Uterus (tissue), 4 donors: ENCODE measurements around the gene VWA8. TPM values are rescaled to one million over a fixed set of nuclear protein-coding genes. Genes with fewer than 3 reads are reported as not detected.

Experiments used
- DNase-seq, 2 donors: peaks; one replicate each; pipeline ENCODE4 v3.0.0-alpha.2; 2019 to 2020
- H3K27ac ChIP-seq, 2 donors: fragments of 200-600 bp; sonication (generic); 1 replicate in 1 of 2; 2 replicates in 1 of 2; pipeline ENCODE4 v1.5.1; 2016 to 2018
- H3K27me3 ChIP-seq, 2 donors: fragments of 200-600 bp; sonication (generic); one replicate each; pipeline ENCODE4 v1.5.1; 2018 to 2019; ENCODE audit warnings: control low read depth in 1 of 2
- H3K36me3 ChIP-seq, 2 donors: fragments of 200-600 bp; sonication (generic); one replicate each; pipeline ENCODE4 v1.5.1; 2019; ENCODE audit warnings: control low read depth in 1 of 2
- H3K4me1 ChIP-seq, 2 donors: fragments of 200-600 bp; sonication (generic); one replicate each; pipeline ENCODE4 v1.5.1; 2018 to 2019; ENCODE audit warnings: control low read depth in 1 of 2
- H3K4me3 ChIP-seq, 2 donors: fragments of 200-600 bp; sonication (generic); 1 replicate in 1 of 2; 2 replicates in 1 of 2; pipeline ENCODE4 v1.5.1; 2018 to 2019; ENCODE audit warnings: mild to moderate bottlenecking in 1 of 2
- H3K9me3 ChIP-seq, 2 donors: fragments of 200-600 bp; sonication (generic); one replicate each; pipeline ENCODE4 v1.5.1; 2019; ENCODE audit warnings: control low read depth in 1 of 2
- CTCF ChIP-seq, 4 experiments: fragments of 200-600 bp in 2 of 4; fragments of 450-650 bp in 2 of 4; sonication (generic) in 2 of 4; IDR thresholded peaks; one replicate each; pipeline ENCODE4 v1.5.1; 2016 to 2019; ENCODE audit warnings: antibody characterized with exemption in 4 of 4, mild to moderate bottlenecking in 2 of 4, moderate library complexity in 1 of 4
- POLR2A ChIP-seq, 2 donors: fragments of 450-650 bp; IDR thresholded peaks; one replicate each; pipeline ENCODE4 v1.6.1; 2016; ENCODE audit warnings: antibody characterized with exemption in 2 of 2, mild to moderate bottlenecking in 1 of 2, moderate library complexity in 1 of 2
- intact Hi-C: fragments of 100-400 bp; cut with DNase I; formaldehyde crosslinking; loops from one replicate; pipeline ENCODE4 v1.15.1; 2023; ENCODE audit warnings: low total_unique reads
- total RNA-seq, 4 donors: library from RNA; depleted of rRNA in 3 of 4; stranded (reverse); fragments of >200 nt in 3 of 4; gene quantifications; one replicate each; pipeline versions ENCODE4 v1.1.0 to v1.2.4, GENCODE V29; 2014 to 2023
- donor health status: DM: yes; HTN: yes; CAD: no.

VWA8 gene
- total RNA-seq, 4 donors from 2014 or later, result 25.6 to 59.7 (median 37.5) TPM

- H3K4me3 ChIP-seq, result no peak overlapping the region
- TF ChIP-seq CTCF (IDR thresholded peaks at IDR 0.05) (no peak), POLR2A (IDR thresholded peaks at IDR 0.05) (no peak)
- H3K9me3 ChIP-seq, result no peaks in the 10 kb centered on the region
- no peak overlapping the region for H3K27ac ChIP-seq
- H3K36me3 ChIP-seq, result no peaks in the 10 kb centered on the region
- DNase-seq, result no peak
- intact Hi-C loops, result no loop called here
- H3K27me3 ChIP-seq, result no peaks in the 10 kb centered on the region
- H3K4me1 ChIP-seq, result no peaks in the 10 kb centered on the region
These were observed 178.8 kb downstream of the VWA8 start for GRCh38 chr13:41782086-41782485.

GRCh38 chr13:41780715-41781706 is 179.9 kb downstream of the VWA8 start:
- no peaks in the 10 kb centered on the region for H3K4me1 ChIP-seq
- H3K4me3 ChIP-seq, result no peak overlapping the region
- H3K36me3 ChIP-seq, result no peaks in the 10 kb centered on the region
- no peak for TF ChIP-seq CTCF (IDR thresholded peaks at IDR 0.05)
- no peak for TF ChIP-seq POLR2A (IDR thresholded peaks at IDR 0.05)
- intact Hi-C loops, result no loop called here
- H3K9me3 ChIP-seq, result no peaks in the 10 kb centered on the region
- H3K27ac ChIP-seq, result no peak overlapping the region
- no peak for DNase-seq
- H3K27me3 ChIP-seq, result no peaks in the 10 kb centered on the region

- no peaks in the 10 kb centered on the region for H3K9me3 ChIP-seq
- H3K27me3 ChIP-seq, result no peaks in the 10 kb centered on the region
- no peak for TF ChIP-seq CTCF (IDR thresholded peaks at IDR 0.05)
- TF ChIP-seq POLR2A (IDR thresholded peaks at IDR 0.05), result no peak
- DNase-seq, result no peak
- no peak overlapping the region for H3K4me3 ChIP-seq
- intact Hi-C loops, result no loop called here
- H3K4me1 ChIP-seq, result no peaks in the 10 kb centered on the region
- no peak overlapping the region for H3K27ac ChIP-seq
- H3K36me3 ChIP-seq, result no peaks in the 10 kb centered on the region
These were observed 185.7 kb downstream of the VWA8 start for GRCh38 chr13:41775251-41775650.

GRCh38 chr13:41774605-41775218 is 186.2 kb downstream of the VWA8 start:
- Histone ChIP-seq H3K27ac (no peak overlapping the region), H3K36me3 (no peaks in the 10 kb centered on the region), H3K9me3 (no peaks in the 10 kb centered on the region), H3K4me3 (no peak overlapping the region), H3K27me3 (no peaks in the 10 kb centered on the region), H3K4me1 (no peaks in the 10 kb centered on the region)
- TF ChIP-seq POLR2A (IDR thresholded peaks at IDR 0.05) (no peak), CTCF (IDR thresholded peaks at IDR 0.05) (no peak)
- intact Hi-C loops, result no loop called here
- DNase-seq, result no peak

- H3K9me3 ChIP-seq, result no peaks in the 10 kb centered on the region
- intact Hi-C loops, result no loop called here
These were observed 193.1 kb downstream of the VWA8 start for GRCh38 chr13:41767801-41768200.

More at GRCh38 chr13:41767801-41768200, 193.1 kb downstream of the VWA8 start:
- Histone ChIP-seq H3K4me1 (no peaks in the 10 kb centered on the region), H3K27ac (no peak overlapping the region), H3K36me3 (no peaks in the 10 kb centered on the region), H3K27me3 (no peaks in the 10 kb centered on the region), H3K4me3 (no peak overlapping the region)
- TF ChIP-seq POLR2A (IDR thresholded peaks at IDR 0.05), result no peak
- no peak for TF ChIP-seq CTCF (IDR thresholded peaks at IDR 0.05)
- DNase-seq, result no peak
